HL-60 (cell line): ENCODE measurements around the gene CRMP1.

Source experiments
- DNase-seq, 2 experiments: peaks; one replicate each; pipeline ENCODE4 v3.0.0-alpha.2; 2010 to 2020; ENCODE audit warnings: low read depth in 1 of 2, low spot score in 1 of 2
- H3K27ac ChIP-seq: fragments of 250-450 bp; sonication (Bioruptor Pico); replicated peaks from 2 replicates; pipeline ENCODE4 v1.5.1; 2020; ENCODE audit warnings: mild to moderate bottlenecking, moderate library complexity
- H3K27me3 ChIP-seq: fragments of 250-450 bp; sonication (Bioruptor Pico); 2 replicates; pipeline ENCODE4 v1.5.1; 2021; ENCODE audit warnings: mild to moderate bottlenecking, moderate library complexity; ENCODE audit not compliant: insufficient read depth, poor library complexity, severe bottlenecking
- H3K4me3 ChIP-seq: replicated peaks from 2 replicates; pipeline ENCODE4 v1.5.1; 2011; ENCODE audit warnings: mild to moderate bottlenecking, control low read depth, low read length; ENCODE audit not compliant: insufficient read depth
- GABPA ChIP-seq: IDR thresholded peaks from 2 replicates; pipeline ENCODE4 v1.6.1; 2012; ENCODE audit warnings: low read depth
- POLR2AphosphoS5 ChIP-seq: IDR thresholded peaks from 2 replicates; pipeline ENCODE4 v1.6.1; 2012; ENCODE audit warnings: low read depth
- SPI1 ChIP-seq: IDR thresholded peaks from 2 replicates; pipeline ENCODE4 v1.6.1; 2012; ENCODE audit warnings: low read depth, mild to moderate bottlenecking, borderline replicate concordance
- TF ChIP-seq, protein P1 (sequence below): IDR thresholded peaks from one replicate; pipeline ENCODE4 v1.5.1; 2011; ENCODE audit warnings: low read length, control low read depth, inconsistent platforms; ENCODE audit not compliant: insufficient read depth
- TF ChIP-seq, protein P2 (sequence below): IDR thresholded peaks from 2 replicates; pipeline ENCODE4 v1.6.1; 2012; ENCODE audit warnings: low read depth; ENCODE audit not compliant: insufficient replicate concordance

Gene CRMP1

DNA sequence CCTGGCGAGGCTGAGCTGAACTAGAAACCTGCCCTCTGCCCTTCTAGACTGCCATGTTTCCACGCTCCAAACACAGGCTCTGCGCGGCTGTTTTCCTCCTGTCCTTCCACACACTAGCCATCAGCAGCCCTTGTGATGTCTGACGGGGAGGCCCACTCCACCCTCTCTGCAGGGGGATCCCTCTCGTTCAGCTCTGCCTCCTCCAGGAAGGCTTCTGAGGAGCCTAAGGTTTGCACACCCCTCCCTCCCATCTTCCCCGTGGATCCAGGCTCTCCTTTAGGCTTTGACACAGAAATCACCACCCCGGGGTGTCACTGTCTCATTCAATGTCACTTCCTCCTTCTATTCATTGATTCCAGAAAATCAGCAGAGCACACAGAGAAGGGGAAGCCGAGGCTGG is 38.6 kb upstream of the CRMP1 start:
- no peak overlapping the region for H3K27ac ChIP-seq
- no peak overlapping the region for H3K4me3 ChIP-seq
- no peak for TF ChIP-seq SPI1
- TF ChIP-seq, protein P1, sequence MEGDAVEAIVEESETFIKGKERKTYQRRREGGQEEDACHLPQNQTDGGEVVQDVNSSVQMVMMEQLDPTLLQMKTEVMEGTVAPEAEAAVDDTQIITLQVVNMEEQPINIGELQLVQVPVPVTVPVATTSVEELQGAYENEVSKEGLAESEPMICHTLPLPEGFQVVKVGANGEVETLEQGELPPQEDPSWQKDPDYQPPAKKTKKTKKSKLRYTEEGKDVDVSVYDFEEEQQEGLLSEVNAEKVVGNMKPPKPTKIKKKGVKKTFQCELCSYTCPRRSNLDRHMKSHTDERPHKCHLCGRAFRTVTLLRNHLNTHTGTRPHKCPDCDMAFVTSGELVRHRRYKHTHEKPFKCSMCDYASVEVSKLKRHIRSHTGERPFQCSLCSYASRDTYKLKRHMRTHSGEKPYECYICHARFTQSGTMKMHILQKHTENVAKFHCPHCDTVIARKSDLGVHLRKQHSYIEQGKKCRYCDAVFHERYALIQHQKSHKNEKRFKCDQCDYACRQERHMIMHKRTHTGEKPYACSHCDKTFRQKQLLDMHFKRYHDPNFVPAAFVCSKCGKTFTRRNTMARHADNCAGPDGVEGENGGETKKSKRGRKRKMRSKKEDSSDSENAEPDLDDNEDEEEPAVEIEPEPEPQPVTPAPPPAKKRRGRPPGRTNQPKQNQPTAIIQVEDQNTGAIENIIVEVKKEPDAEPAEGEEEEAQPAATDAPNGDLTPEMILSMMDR: no peak
- no peak for TF ChIP-seq GABPA
- TF ChIP-seq, protein P2, sequence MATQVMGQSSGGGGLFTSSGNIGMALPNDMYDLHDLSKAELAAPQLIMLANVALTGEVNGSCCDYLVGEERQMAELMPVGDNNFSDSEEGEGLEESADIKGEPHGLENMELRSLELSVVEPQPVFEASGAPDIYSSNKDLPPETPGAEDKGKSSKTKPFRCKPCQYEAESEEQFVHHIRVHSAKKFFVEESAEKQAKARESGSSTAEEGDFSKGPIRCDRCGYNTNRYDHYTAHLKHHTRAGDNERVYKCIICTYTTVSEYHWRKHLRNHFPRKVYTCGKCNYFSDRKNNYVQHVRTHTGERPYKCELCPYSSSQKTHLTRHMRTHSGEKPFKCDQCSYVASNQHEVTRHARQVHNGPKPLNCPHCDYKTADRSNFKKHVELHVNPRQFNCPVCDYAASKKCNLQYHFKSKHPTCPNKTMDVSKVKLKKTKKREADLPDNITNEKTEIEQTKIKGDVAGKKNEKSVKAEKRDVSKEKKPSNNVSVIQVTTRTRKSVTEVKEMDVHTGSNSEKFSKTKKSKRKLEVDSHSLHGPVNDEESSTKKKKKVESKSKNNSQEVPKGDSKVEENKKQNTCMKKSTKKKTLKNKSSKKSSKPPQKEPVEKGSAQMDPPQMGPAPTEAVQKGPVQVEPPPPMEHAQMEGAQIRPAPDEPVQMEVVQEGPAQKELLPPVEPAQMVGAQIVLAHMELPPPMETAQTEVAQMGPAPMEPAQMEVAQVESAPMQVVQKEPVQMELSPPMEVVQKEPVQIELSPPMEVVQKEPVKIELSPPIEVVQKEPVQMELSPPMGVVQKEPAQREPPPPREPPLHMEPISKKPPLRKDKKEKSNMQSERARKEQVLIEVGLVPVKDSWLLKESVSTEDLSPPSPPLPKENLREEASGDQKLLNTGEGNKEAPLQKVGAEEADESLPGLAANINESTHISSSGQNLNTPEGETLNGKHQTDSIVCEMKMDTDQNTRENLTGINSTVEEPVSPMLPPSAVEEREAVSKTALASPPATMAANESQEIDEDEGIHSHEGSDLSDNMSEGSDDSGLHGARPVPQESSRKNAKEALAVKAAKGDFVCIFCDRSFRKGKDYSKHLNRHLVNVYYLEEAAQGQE: no peak
- TF ChIP-seq POLR2AphosphoS5: no peak
- no peaks in the 10 kb centered on the region for H3K27me3 ChIP-seq
- DNase-seq: no peak

DNA sequence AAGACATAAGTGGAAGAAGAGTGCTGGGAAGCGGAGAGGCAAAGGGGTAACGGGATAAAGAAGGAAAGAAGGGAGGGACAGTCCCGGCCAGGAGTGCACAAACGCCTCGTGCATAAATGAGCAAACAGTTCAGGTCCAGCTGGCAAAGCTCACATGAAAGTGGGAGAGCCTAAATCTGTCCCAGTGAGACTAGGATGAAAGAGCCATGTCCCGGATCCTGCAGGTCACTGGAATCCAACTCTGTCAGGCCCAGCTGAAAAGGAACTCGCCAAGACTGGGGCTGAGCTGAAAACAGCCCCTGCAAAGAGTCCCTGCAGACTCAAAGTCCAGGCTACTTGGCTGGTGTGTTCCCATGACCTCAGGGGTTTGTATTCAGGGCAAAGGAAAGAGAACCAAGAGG is 38.0 kb upstream of the CRMP1 start:
- no peak overlapping the region for H3K27ac ChIP-seq
- TF ChIP-seq POLR2AphosphoS5 (no peak), SPI1 (no peak), GABPA (no peak)
- TF ChIP-seq, protein P1: no peak
- TF ChIP-seq, protein P2: no peak
- no peak overlapping the region for H3K4me3 ChIP-seq
- no peaks in the 10 kb centered on the region for H3K27me3 ChIP-seq
- DNase-seq: no peak

DNA sequence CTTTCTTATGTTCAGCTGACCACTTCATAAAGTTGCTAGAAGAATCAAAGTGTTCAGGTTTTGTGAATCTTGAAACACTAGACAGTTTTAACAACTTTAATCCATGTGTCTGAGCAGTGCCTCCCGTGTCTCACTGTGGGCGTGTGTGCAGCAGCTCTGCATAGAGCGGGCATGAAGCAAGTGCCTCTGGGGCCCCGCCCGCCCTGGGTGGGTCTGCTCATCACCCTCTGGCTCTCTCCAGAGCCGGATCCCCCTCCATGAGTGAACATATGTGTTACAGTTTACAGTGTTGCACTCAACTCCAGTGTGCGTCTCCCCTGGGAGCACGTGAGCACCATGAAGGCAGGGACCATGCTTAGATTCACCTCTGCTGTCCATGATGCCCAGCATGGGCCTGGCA is 37.6 kb upstream of the CRMP1 start:
- TF ChIP-seq, protein P1: no peak
- TF ChIP-seq GABPA: no peak
- TF ChIP-seq SPI1: no peak
- TF ChIP-seq POLR2AphosphoS5: no peak
- TF ChIP-seq, protein P2: no peak
- Histone ChIP-seq H3K27me3 (no peaks in the 10 kb centered on the region), H3K4me3 (no peak overlapping the region), H3K27ac (no peak overlapping the region)
- DNase-seq: no peak
